Panc1 (cell line): ENCODE measurements around the gene PRRT1B.

Experiments used
- CTCF ChIP-seq: fragments of 450-650 bp; IDR thresholded peaks from 2 replicates; pipeline ENCODE4 v1.5.1; 2017; ENCODE audit warnings: mild to moderate bottlenecking
- POLR2AphosphoS5 ChIP-seq: IDR thresholded peaks from 2 replicates; pipeline ENCODE4 v1.6.1; 2012; ENCODE audit warnings: mild to moderate bottlenecking, low read depth, low read length, moderate library complexity

GRCh38 chr9:131603199-131603598, 57.9 kb downstream of the PRRT1B start:
- TF ChIP-seq POLR2AphosphoS5 (no peak), CTCF (no peak)
